ENCODE measurements around the gene UGT1A4.
"Not testable (repeated sequence)": the region's sequence is repeated elsewhere in the genome, so short reads cannot be mapped to it uniquely, and the experiment has no call there.

UGT1A4 gene

GRCh38 chr2:233700028-233700635 is 18.4 kb upstream of the UGT1A4 start:
- DNase-seq (ENCODE audit: low spot score), result no peak

DNA sequence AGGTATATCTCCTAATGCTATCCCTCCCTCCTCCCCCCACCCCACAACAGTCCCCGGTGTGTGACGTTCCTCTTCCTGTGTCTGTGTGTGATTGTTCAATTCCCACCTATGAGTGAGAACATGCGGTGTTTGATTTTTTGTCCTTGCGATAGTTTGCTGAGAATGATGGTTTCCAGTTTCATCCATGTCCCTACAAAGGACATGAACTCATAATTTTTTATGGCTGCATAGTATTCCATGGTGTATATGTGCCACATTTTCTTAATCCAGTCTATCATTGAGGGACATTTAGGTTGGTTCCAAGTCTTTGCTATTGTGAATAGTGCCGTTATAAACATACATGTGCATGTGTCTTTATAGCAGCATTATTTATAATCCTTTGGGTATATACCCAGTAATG is 17.7 kb upstream of the UGT1A4 start:
- DNase-seq (ENCODE audit: low spot score), result not testable (repeated sequence)

GRCh38 chr2:233702238-233702637 is 16.3 kb upstream of the UGT1A4 start:
- no peak for DNase-seq (ENCODE audit: low spot score)

- DNase-seq (ENCODE audit: low spot score), result no peak
Measured at GRCh38 chr2:233705911-233706506, 12.5 kb upstream of the UGT1A4 start.

DNA sequence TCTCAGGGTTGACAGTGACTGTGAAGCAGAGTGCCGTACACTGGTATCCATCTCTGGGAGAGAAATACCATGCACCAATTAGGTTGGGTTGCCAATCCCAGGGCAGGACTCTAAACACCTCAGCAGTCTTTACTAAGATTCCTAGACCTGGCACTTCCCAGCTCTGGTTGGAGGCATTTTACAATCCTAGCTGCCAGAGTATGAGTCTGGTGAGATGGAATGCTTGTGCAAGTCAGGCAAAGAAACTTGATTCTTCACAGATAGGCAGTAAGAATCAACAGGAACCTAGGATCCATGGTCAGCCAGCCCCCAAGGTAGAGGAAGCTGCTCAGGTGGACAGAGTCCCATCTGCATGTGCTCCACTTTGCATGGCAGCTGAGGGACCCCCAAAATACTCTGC is 11.8 kb upstream of the UGT1A4 start:
- DNase-seq (ENCODE audit: low spot score), result no peak

DNA sequence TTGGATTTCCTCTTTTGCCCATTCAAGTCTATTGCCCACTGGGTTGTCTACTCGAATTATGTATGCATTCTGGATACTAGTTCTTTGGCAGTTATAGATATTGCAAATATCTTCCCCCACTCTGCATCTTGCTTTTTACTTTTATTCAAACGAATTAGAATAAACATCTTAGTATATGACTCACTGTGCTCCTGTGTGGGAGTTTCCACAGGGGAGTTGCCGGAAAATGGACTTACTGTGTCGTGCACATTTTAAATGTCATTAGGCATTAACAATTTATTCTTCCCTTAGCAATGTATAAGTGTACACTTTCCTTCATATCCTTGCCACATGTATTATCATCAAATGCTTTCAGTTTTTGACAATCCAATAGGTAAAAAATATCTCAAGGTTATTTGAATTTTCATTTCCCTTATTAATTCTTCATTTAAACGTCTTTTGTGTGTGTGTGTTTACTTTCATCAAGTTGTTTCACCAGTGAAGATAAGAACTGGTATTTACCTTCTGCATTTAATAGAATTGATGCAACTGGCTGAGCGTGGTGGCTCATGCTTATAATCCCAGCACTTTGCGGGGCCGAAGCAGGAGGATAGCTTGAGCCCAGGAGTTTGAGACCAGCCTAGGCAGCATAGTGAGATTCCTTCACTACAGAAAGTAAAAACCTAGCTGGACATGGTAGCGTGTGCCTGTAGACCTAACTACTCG is 10.4 kb upstream of the UGT1A4 start:
- DNase-seq (ENCODE audit: low spot score), result no peak

DNA sequence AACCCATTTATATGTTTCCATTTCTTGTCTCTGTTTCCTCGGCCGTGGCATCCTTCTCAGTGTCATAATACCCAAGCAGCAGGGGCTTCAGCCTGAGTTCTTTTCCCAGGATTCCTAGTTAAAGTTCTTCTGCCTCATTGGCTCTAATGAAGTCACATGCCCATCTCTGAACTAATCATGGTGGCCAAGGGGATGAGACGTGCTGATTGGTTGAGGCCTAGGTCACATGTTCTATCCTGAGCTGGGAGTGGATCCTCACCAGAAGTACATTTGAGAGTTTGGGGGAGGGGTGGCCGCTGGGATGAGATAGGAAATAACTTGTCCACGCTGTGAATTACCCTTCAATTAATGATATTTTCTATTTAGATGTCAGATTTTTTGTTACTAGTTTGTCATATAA is 9.6 kb upstream of the UGT1A4 start:
- DNase-seq (ENCODE audit: low spot score), result no peak

GRCh38 chr2:233711312-233712008 is 7.1 kb upstream of the UGT1A4 start:
- DNase-seq (ENCODE audit: low spot score), result no peak

DNA sequence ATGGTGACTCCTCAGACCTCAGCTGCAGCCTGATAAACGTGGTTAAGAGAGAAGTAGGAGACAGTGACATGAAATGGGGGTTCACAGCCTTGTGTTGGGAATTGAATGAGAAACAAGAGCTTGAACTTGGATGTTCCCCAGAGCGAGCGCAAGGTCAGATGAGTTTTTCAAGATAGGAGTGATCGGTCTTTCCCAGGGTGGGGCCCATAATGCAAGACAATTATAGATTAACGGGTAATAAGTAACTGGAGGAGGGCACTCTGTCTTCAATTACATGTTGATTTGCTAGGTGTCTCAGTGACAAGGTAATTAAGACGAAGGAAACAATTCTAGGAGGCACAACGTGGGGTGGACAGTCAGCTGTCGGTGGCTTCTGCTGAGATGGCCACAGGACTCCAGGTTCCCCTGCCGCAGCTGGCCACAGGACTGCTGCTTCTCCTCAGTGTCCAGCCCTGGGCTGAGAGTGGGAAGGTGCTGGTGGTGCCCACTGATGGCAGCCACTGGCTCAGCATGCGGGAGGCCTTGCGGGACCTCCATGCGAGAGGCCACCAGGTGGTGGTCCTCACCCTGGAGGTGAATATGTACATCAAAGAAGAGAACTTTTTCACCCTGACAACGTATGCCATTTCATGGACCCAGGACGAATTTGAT is 5.8 kb upstream of the UGT1A4 start, which contains the start of gene UGT1A5:
UGT1A5 (plus strand) TSS at position 297 of the 651 bp plus-strand sequence; CDS start at position 382, 85 bp downstream.
- DNase-seq (ENCODE audit: low spot score), result no peak

DNA sequence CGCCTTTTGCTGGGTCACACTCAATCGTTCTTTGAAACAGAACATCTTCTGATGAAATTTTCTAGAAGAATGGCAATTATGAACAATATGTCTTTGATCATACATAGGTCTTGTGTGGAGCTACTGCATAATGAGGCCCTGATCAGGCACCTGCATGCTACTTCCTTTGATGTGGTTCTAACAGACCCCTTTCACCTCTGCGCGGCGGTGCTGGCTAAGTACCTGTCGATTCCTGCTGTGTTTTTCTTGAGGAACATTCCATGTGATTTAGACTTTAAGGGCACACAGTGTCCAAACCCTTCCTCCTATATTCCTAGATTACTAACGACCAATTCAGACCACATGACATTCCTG is 5.3 kb upstream of the UGT1A4 start:
- DNase-seq (ENCODE audit: low spot score), result no peak

- no peak for DNase-seq (ENCODE audit: low spot score)
Measured at GRCh38 chr2:233714121-233714520, 4.4 kb upstream of the UGT1A4 start.

DNA sequence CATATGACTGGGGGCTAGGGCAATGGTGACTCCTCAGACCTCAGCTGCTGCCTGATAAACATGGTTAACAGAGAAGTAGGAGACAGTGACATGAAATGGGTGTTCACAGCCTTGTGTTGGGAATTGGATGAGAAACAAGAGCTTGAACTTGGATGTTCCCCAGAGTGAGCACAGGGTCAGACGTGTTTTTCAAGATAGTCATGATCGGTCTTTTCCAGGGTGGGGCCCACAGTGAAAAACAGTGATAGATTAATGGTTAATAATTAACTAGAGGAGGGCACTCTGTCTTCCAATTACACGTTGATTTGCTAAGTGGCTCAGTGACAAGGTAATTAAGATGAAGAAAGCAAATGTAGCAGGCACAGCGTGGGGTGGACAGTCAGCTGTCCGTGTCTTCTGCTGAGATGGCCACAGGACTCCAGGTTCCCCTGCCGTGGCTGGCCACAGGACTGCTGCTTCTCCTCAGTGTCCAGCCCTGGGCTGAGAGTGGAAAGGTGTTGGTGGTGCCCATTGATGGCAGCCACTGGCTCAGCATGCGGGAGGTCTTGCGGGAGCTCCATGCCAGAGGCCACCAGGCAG is 10.3 kb downstream of the UGT1A4 start, which contains the start of gene UGT1A3:
UGT1A3 (plus strand) TSS at position 320 of the 579 bp plus-strand sequence; CDS start at position 405, 85 bp downstream.
- DNase-seq (ENCODE audit: low spot score), result no peak

GRCh38 chr2:233736868-233737653 is 18.5 kb downstream of the UGT1A4 start:
- DNase-seq (ENCODE audit: low spot score), result not testable (repeated sequence)

- no peak for DNase-seq (ENCODE audit: low spot score)
Measured at GRCh38 chr2:233740870-233741269, 22.3 kb downstream of the UGT1A4 start.

GRCh38 chr2:233743464-233744259 is 25.1 kb downstream of the UGT1A4 start:
- DNase-seq (ENCODE audit: low spot score), result no peak

DNA sequence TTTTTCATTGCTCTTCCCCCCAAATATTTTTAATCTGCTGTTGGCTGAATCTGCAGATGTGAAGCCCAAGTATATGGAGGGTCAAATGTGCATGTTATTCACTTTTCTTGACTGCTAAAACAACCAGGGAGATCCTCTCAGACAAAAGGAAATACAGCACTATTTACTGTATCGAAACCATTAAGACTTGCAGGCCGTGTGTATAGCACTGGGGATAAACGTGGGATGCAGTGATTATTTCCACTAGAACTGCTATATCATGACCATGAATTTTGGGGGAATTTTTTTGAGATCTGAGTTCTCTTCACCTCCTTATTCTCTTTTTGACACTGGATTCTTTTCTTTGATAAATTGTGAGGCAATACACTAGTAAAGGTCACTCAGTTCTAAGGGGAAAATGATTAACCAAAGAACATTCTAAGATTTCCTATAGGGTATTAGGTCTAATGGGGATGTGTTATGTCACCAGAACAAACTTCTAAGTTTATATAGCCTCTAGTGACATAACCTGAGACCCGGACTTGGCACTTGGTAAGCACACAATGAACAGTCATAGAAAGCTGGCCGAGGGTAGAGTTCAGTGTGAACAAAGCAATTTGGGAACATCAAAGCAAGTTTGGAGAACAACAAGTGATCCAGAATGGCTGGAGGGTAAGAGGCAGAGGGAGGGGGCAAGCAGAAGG is 26.7 kb downstream of the UGT1A4 start:
- no peak for DNase-seq (ENCODE audit: low spot score)

GRCh38 chr2:233745838-233746237 is 27.3 kb downstream of the UGT1A4 start:
- not testable (repeated sequence) for DNase-seq (ENCODE audit: low spot score)

DNA sequence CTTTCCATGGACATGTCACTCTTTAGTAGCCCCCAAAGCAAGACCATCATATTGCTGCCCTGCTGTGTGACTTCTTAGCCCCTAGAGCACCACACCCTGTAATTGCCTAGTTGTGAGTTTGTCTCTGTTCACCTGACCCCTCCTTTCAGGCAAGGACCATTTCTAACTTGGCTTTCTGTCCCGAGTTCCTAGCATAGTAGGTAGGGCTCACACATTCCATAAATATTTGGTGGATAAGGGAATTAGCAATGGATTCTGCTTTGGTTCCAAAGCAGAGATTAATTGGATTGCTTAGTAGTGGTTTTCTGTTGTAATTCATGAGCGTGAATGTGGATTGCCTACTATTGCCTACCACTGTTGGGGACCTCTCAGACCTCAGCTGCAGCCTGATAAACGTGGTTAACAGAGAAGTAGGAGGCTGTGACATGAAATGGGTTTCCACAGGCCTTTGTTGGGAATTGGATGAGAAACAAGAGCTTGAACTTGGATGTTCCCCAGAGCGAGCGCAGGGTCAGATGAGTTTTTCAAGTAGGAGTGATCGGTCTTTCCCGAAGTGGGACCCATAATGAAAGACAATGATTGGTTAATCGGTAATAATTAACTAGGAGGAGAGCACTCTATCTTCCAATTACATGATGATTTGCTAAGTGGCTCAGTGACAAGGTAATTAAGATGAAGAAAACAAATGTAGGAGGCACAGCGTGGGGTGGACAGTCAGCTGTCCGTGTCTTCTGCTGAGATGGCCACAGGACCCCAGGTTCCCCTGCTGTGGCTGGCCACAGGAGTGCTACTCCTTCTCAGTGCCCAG is 28.1 kb downstream of the UGT1A4 start:
- DNase-seq (ENCODE audit: low spot score), result no peak

DNA sequence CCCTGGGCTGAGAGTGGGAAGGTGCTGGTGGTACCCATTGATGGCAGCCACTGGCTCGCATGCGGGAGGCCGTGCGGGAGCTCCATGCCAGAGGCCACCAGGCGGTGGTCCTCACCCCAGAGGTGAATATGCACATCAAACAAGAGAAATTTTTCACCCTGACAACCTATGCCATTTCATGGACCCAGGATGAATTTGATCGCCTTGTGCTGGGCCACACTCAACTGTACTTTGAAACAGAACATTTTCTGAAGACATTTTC is 28.7 kb downstream of the UGT1A4 start:
- no peak for DNase-seq (ENCODE audit: low spot score)

All from left forelimb (tissue), 1 donor.